Spinal cord (tissue), 10 donors: ENCODE data around the gene ARHGEF7. TPM values are rescaled to one million over a fixed set of nuclear protein-coding genes. Genes with fewer than 3 reads are reported as not detected.
A peak's percentile ranks its signal among the peaks of the same experiment; 100 is the strongest.

Experiments used
- DNase-seq, 6 donors: peaks; one replicate each; pipeline versions ENCODE4 v3.0.0 to v3.0.0-alpha.2; 2013 to 2015; ENCODE audit warnings: low spot score in 6 of 6, low read depth in 4 of 6
- H3K27ac ChIP-seq: one replicate; pipeline ENCODE4 v1.5.1; 2013; ENCODE audit warnings: low read depth, low read length, control low read depth
- H3K27me3 ChIP-seq: one replicate; pipeline ENCODE4 v1.6.1; 2013; ENCODE audit warnings: low read length; ENCODE audit not compliant: control insufficient read depth, insufficient read depth
- H3K36me3 ChIP-seq: one replicate; pipeline ENCODE4 v1.6.1; 2013; ENCODE audit warnings: low read length; ENCODE audit not compliant: control insufficient read depth, insufficient read depth
- H3K4me1 ChIP-seq: one replicate; pipeline ENCODE4 v1.6.1; 2013; ENCODE audit warnings: low read length; ENCODE audit not compliant: control insufficient read depth, insufficient read depth
- H3K4me3 ChIP-seq: one replicate; pipeline ENCODE4 v1.5.1; 2013; ENCODE audit warnings: low read depth, low read length, control low read depth
- H3K9me3 ChIP-seq: one replicate; pipeline ENCODE4 v1.6.1; 2013; ENCODE audit warnings: low read length; ENCODE audit not compliant: control insufficient read depth, insufficient read depth
- WGBS: methylation state at CpG from one replicate; pipeline ENCODE4 v1.1.5; 2013; ENCODE audit warnings: missing lambda C conversion rate; ENCODE audit not compliant: insufficient coverage; 5-methylcytosine and 5-hydroxymethylcytosine counted together
- polyA plus RNA-seq, 2 donors: library from polyadenylated mRNA; unstranded; fragments of 120-200 nt; gene quantifications; one replicate each; pipeline ENCODE4 v1.2.1, GENCODE V29; 2013; ENCODE audit not compliant: insufficient read length in 2 of 2
- total RNA-seq, 2 donors: library from RNA; depleted of rRNA in 1 of 2; stranded (reverse); fragments of 120-200 nt in 1 of 2; fragments of >200 nt in 1 of 2; gene quantifications; one replicate each; pipeline versions ENCODE4 v1.2.3 to v1.2.4, GENCODE V29; 2013 to 2014
- donor health status: healthy.

Gene ARHGEF7
- total and polyA plus RNA-seq, 4 donors, result 66.1 to 140 (median 120) TPM

DNA sequence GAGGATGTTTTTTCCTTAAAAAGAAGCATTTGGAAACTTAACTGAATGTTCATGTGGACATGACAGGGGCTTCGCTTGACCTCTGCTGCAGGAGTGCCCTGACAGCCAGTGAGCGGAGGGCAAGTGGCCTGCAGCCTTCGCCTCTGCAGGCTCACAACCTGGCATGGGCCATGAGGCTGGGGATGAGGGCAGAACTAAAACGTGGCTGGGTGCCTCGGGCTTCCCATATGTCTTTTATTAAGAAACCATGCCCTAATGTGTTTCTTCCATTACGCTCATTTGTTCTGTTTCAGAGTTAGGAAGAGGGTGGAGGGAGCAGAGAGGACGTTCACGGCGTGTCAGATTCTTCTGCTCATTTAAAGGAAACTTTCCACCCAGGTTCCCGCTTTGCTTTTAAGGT, 2.9 kb downstream of the ARHGEF7 start:
- 97% methylated on average over 3 of the region's 10 CpGs for WGBS
- Histone ChIP-seq H3K4me3 (no peak overlapping the region), H3K27me3 (peaks cover 8% of the 10 kb centered on the region), H3K9me3 (no peaks in the 10 kb centered on the region), H3K36me3 (peaks cover 8% of the 10 kb centered on the region), H3K4me1 (peaks cover 39% of the 10 kb centered on the region), H3K27ac (peak overlapping the region; percentile 70)
- DNase-seq, result no peak

DNA sequence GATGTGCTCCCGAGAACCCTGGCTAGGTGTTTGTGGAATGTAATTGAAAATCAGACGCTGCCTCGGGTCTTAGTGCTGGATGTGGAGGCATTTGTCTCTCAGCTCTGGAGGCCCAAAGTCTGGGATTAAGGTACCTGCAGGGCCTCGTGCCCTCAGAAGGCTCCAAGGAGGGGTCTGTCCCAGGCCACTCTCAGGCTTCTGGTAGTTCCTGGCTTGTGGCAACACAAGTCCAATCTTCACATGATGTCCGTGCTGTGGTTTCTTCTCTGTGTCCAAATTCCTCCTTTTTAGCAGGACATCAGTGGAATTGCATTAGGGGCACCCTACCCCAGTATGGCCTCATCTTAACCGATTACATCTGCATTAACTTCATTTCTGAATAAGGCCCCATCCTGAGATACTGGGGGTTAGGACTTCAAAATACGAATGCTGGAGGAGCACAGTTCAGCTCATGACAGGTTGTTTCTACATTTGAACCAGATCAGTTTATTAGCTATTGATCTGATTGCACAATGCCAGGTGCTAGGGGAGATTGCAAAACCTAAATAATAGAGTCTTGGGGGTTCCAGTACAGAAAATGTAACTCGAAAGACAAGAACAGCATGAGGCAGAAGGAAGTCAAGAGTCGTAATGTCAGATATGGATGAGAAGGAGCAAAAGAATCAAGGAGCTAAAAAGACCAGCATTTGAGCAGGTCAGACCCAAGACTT, 3.9 kb downstream of the ARHGEF7 start:
- Histone ChIP-seq H3K4me3 (no peak overlapping the region), H3K27me3 (peaks cover 3% of the 10 kb centered on the region), H3K36me3 (peaks cover 12% of the 10 kb centered on the region), H3K4me1 (peaks cover 39% of the 10 kb centered on the region), H3K27ac (no peak overlapping the region), H3K9me3 (no peaks in the 10 kb centered on the region)
- 88% methylated on average over 8 of the region's 9 CpGs for WGBS
- no peak for DNase-seq

DNA sequence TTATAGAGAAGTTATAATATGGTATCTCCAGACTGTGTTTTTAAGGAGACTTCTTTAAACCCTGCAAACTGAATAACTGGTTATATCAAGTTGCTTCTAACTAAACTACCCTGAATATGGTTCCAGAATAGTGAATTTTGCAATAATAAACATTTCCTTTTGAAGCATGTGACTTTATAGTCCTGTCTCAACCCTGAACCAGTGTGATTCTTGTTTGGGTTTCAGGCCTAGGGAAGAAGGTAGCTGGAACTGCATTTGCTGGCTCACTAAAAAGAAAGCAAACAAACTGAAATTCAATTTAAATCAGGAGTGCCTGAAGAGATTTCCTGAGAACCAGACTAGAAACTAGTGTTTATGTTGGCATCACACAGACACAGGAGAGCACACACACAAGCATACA, 4.9 kb downstream of the ARHGEF7 start:
- peak in 1 of 6 donors; percentile 15 for DNase-seq
- H3K4me3 ChIP-seq, result no peak overlapping the region
- peaks cover 15% of the 10 kb centered on the region for H3K36me3 ChIP-seq
- H3K27me3 ChIP-seq, result no peaks in the 10 kb centered on the region
- H3K9me3 ChIP-seq, result no peaks in the 10 kb centered on the region
- H3K27ac ChIP-seq, result no peak overlapping the region
- peaks cover 32% of the 10 kb centered on the region for H3K4me1 ChIP-seq

DNA sequence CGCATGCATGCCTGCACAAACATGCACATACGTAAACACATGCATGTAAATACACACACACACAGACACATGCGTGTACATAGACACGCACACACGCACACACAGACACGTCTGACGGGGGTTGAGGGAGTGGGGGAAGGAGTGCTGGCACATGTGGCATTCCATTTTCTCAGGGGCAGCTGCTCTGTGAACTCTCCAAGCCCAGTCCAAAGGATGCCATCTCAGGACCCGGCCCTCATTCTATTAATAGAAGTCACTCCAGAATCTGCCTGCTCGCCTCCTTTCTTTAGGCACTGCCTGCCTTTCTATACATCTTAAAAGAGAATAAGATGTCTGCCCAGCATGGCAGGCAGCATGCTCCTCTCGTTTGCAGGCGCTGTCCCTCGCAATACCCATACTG, 5.3 kb downstream of the ARHGEF7 start:
- no peak overlapping the region for H3K27ac ChIP-seq
- no peak overlapping the region for H3K4me3 ChIP-seq
- 86% methylated on average over 5 of the region's 12 CpGs for WGBS
- H3K36me3 ChIP-seq, result peaks cover 15% of the 10 kb centered on the region
- no peaks in the 10 kb centered on the region for H3K27me3 ChIP-seq
- no peaks in the 10 kb centered on the region for H3K9me3 ChIP-seq
- H3K4me1 ChIP-seq, result peaks cover 32% of the 10 kb centered on the region
- DNase-seq, result no peak

DNA sequence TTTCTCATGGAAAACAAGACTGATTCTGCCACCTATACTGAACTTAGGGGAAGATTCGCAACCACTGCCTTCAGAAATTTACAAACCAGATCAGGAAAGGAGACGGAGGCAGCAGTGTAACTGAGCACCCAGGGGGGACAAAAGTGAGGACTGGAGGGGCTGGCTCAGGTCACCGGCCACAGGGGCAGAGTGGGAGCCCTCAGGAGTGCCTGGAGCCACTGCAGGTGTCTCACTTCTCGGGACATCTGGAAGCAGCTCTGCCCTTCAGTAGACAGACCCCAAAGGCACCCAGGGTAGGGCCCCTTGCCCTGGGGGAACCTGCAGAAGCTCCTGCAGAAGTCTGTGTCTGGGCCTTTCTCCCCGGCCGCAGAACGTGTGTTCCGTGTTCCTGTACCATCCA, 5.8 kb downstream of the ARHGEF7 start:
- no peaks in the 10 kb centered on the region for H3K9me3 ChIP-seq
- peaks cover 31% of the 10 kb centered on the region for H3K4me1 ChIP-seq
- H3K4me3 ChIP-seq, result no peak overlapping the region
- no peak for DNase-seq
- H3K27me3 ChIP-seq, result no peaks in the 10 kb centered on the region
- H3K36me3 ChIP-seq, result peaks cover 15% of the 10 kb centered on the region
- no peak overlapping the region for H3K27ac ChIP-seq
- 88% methylated on average over 7 of the region's 8 CpGs for WGBS

DNA sequence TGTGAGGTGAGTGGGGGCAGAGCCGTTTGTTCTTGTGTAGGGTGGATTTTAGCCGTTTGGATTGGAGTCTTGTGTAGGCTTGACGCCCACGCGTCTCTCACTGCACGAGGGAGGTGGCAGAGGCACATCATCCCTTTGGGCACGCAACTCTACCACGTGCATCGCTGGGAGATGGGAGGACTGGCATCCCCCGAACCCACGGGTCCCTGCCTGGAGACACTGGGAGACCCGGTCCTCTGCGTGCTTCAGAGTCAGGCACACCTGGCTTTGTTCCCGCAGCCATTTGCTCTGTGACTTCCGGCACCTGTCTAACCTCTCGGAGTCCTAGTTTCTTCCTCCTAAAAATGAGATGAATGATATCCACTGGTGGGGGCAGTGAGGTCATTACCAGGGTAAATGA, 6.4 kb downstream of the ARHGEF7 start:
- no peaks in the 10 kb centered on the region for H3K9me3 ChIP-seq
- H3K27ac ChIP-seq, result no peak overlapping the region
- DNase-seq, result no peak
- no peaks in the 10 kb centered on the region for H3K27me3 ChIP-seq
- peaks cover 15% of the 10 kb centered on the region for H3K36me3 ChIP-seq
- no peak overlapping the region for H3K4me3 ChIP-seq
- WGBS, result 78% methylated on average over 15 of the region's 16 CpGs
- H3K4me1 ChIP-seq, result peaks cover 27% of the 10 kb centered on the region

DNA sequence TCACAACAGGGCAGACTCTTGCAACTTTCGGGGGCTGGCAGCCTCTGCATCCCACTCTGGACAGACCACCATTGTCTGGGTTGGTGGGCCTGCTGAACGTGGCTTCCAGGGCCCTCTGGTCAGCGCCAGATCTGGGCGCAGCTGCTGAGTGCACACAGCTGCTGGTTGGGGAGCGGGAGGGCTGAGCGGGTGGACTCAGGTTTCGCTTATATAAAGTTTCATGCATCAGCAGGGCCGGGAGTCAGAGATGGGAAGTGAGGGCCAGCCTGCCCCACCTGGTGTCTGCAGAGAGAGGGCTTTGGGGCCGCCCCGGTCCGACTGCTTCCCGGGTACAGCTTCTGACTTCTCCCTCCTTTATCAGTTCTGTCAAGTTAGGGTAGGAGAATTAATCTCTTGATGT, 6.9 kb downstream of the ARHGEF7 start:
- Histone ChIP-seq H3K27ac (no peak overlapping the region), H3K36me3 (peaks cover 15% of the 10 kb centered on the region), H3K4me3 (no peak overlapping the region), H3K27me3 (no peaks in the 10 kb centered on the region), H3K9me3 (no peaks in the 10 kb centered on the region), H3K4me1 (peaks cover 27% of the 10 kb centered on the region)
- 50% methylated on average over 10 of the region's 12 CpGs for WGBS
- DNase-seq, result peak in 2 of 6 donors; percentile 10 to 53

DNA sequence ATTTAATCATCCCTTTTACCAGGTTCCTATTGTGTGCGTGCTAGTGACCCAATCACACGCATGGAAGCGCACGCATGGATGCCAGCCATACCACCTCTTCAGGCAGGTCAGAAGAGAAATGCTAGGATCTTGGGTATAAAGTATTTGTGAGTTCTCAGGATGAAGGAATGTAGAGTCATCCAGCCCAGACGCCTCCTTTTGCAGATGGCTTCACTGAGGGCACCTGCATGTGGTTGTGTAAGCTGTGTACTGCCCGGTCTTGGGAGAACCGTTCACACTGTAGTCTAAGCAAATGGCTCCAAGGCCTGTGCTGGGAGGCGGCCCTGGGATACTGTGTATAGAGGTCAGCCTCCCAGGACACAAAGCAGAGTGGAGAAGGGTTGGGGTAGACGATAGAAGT, 7.5 kb downstream of the ARHGEF7 start:
- 98% methylated on average over 4 of the region's 9 CpGs for WGBS
- DNase-seq, result no peak
- Histone ChIP-seq H3K9me3 (no peaks in the 10 kb centered on the region), H3K4me3 (no peak overlapping the region), H3K27me3 (no peaks in the 10 kb centered on the region), H3K36me3 (peaks cover 15% of the 10 kb centered on the region), H3K4me1 (peaks cover 27% of the 10 kb centered on the region), H3K27ac (no peak overlapping the region)

DNA sequence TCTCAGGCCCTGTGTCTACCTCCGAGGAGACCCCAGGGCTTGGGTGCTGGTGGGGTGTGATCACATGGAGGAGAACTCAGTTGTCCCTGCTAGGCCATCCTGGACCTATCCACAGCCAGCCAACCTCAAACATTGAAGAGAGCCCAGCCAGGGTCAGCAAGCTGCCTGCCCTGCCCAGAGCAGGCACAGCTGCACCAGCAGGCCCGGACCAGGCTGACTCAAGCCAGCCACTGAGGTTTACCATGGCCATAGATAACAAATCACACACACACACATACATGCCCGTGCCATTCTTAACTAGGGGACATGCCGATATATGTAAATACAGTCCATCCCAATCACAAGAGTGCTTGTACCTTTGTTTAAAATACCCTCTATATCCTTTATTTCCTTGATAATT, 8.1 kb downstream of the ARHGEF7 start:
- Histone ChIP-seq H3K9me3 (no peaks in the 10 kb centered on the region), H3K27me3 (no peaks in the 10 kb centered on the region), H3K36me3 (peaks cover 15% of the 10 kb centered on the region), H3K4me3 (no peak overlapping the region), H3K27ac (no peak overlapping the region), H3K4me1 (peaks cover 27% of the 10 kb centered on the region)
- WGBS, result 83% methylated on average over 2 of the region's 4 CpGs
- no peak for DNase-seq

DNA sequence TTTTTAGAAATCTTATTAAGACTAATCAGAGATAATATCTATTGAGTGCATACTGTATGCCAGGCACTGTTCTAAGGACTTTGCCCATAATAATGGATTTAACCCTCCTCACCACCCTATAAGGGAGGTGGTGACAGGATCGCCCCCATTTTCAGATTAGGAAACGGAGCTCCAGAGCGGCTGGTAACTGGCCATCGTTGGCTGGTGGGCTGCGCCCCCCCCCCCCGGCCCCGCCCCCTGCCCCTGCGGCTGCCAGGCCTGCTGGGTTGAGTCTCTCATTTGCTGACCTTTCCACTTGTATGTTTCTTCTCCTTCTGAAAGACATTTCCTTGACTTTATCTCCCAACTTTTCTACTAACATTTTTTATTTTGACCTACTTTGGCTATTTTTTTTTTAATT, 8.5 kb downstream of the ARHGEF7 start:
- H3K36me3 ChIP-seq, result peaks cover 15% of the 10 kb centered on the region
- WGBS, result no CpG with 5 or more reads among the region's 8 CpGs
- no peaks in the 10 kb centered on the region for H3K27me3 ChIP-seq
- H3K9me3 ChIP-seq, result no peaks in the 10 kb centered on the region
- no peak overlapping the region for H3K27ac ChIP-seq
- peaks cover 27% of the 10 kb centered on the region for H3K4me1 ChIP-seq
- no peak overlapping the region for H3K4me3 ChIP-seq
- no peak for DNase-seq
